Subcutaneous abdominal adipose tissue (tissue), 5 donors: ENCODE measurements around the gene ITGB5.

Experiments
- H3K27ac ChIP-seq: one replicate; pipeline ENCODE4 v1.7.0; 2013; ENCODE audit warnings: low read depth, mild to moderate bottlenecking, inconsistent platforms, low read length, moderate library complexity
- H3K27me3 ChIP-seq, 5 donors: one replicate each; pipeline ENCODE4 v1.7.0; 2013; ENCODE audit warnings: low read length in 5 of 5, inconsistent platforms in 1 of 5; ENCODE audit not compliant: control insufficient read depth in 5 of 5, insufficient read depth in 4 of 5
- H3K36me3 ChIP-seq, 5 donors: one replicate each; pipeline ENCODE4 v1.7.0; 2013; ENCODE audit warnings: low read length in 5 of 5; ENCODE audit not compliant: control insufficient read depth in 5 of 5, insufficient read depth in 5 of 5
- H3K4me1 ChIP-seq, 5 donors: one replicate each; pipeline ENCODE4 v1.7.0; 2013; ENCODE audit warnings: low read length in 5 of 5, mild to moderate bottlenecking in 3 of 5, moderate library complexity in 1 of 5; ENCODE audit not compliant: control insufficient read depth in 5 of 5, insufficient read depth in 5 of 5
- H3K4me3 ChIP-seq, 5 donors: one replicate each; pipeline ENCODE4 v1.7.0; 2013; ENCODE audit warnings: low read length in 5 of 5, low read depth in 1 of 5
- H3K9ac ChIP-seq, 5 donors: one replicate each; pipeline ENCODE4 v1.7.0; 2013; ENCODE audit warnings: low read length in 5 of 5, mild to moderate bottlenecking in 4 of 5, moderate library complexity in 3 of 5
- H3K9me3 ChIP-seq, 5 donors: one replicate each; pipeline ENCODE4 v1.7.0; 2013; ENCODE audit warnings: low read length in 5 of 5; ENCODE audit not compliant: control insufficient read depth in 5 of 5
- donor health status: healthy.
- donor health status: healthy.
- donor health status: healthy.
- donor health status: healthy.
- donor health status: healthy.

ITGB5 gene

GRCh38 chr3:124730129-124730940, 156.8 kb downstream of the ITGB5 start, which contains the start of gene UMPS:
Gene UMPS, plus strand, starts transcription at chr3:124730452. Its CDS starts 20 bp downstream, at chr3:124730472.
- Histone ChIP-seq H3K36me3 (peaks cover 0 to 8% (median 2%) of the 10 kb centered on the region in 5 donors), H3K9ac (peak within 1 kb of the TSS; percentile 66 to 99 (median 97)), H3K9me3 (no peaks in the 10 kb centered on the region), H3K4me3 (peak within 1 kb of the TSS; percentile 77 to 100 (median 99)), H3K27ac (peak within 1 kb of the TSS; percentile 67), H3K27me3 (peaks cover 0 to 4% (median under 1%) of the 10 kb centered on the region in 5 donors), H3K4me1 (peaks cover 0 to 28% (median 23%) of the 10 kb centered on the region in 5 donors)

GRCh38 chr3:124722589-124722988, 164.6 kb downstream of the ITGB5 start:
- no peak overlapping the region for H3K27ac ChIP-seq

GRCh38 chr3:124714223-124714853, 172.8 kb downstream of the ITGB5 start:
- no peaks in the 10 kb centered on the region for H3K4me1 ChIP-seq
- no peaks in the 10 kb centered on the region for H3K9me3 ChIP-seq
- peaks cover 0 to 11% (median 6%) of the 10 kb centered on the region in 5 donors for H3K36me3 ChIP-seq
- H3K9ac ChIP-seq = no peak overlapping the region
- H3K27me3 ChIP-seq = peaks cover 0 to 2% (median 0%) of the 10 kb centered on the region in 5 donors
- no peak overlapping the region for H3K4me3 ChIP-seq
- H3K27ac ChIP-seq = no peak overlapping the region

More at GRCh38 chr3:124722589-124722988, 164.6 kb downstream of the ITGB5 start:
- Histone ChIP-seq H3K9ac (no peak overlapping the region), H3K4me3 (no peak overlapping the region), H3K36me3 (peaks cover 0 to 8% (median 6%) of the 10 kb centered on the region in 5 donors), H3K4me1 (no peaks in the 10 kb centered on the region), H3K27me3 (peaks cover 0 to 6% (median 3%) of the 10 kb centered on the region in 5 donors), H3K9me3 (no peaks in the 10 kb centered on the region)
